NCI-H2107 treated with DMSO at 0.1 percent for 48 hours (cell line): Measurements from ENCODE around the gene DVL3.
"Not testable (repeated sequence)": the region's sequence is repeated elsewhere in the genome, so short reads cannot be mapped to it uniquely, and the experiment has no call there.

Source experiments
- DNase-seq: peaks from one replicate; lab custom pipeline; 2025; ENCODE audit not compliant: unreplicated experiment; lab: John Stamatoyannopoulos, UW

The DVL3 gene

DNA sequence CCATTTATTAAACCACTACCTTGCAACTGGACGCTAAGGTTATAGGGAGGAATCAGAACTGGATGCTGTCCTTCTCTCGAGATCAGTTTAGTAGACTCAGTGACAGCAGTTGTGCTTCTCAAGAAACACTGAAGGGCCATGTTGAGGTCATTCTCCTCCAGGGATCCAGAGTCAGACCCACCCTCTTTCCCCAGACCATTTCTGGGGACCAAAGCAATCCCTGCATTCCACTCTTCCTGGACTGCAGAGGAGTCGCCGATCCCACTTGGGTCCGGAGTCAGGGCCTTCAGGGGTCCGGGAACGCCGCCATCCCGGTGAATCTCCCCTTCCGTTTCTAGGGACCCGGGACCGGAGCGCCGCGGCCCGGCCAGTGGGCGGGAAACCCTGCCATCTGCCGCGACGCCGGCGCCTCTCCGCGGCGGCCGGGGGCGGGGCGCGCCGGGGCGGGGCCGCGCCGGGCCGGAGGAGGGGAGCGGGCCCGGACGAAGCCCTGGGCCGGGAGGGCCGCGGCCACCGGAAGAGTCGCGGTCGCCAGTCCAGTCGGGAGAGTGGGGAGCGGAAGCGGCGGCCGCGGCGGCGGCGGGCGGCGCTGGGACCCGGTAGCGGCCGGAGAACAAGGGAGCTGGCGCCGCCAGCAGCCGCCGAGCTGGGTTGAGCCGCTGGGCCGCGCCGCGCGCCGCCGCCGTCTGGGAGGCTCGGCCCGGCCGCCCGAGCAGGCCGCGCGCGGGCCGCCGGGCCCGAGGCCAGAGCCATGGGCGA is at the start of gene DVL3:
Gene DVL3 (plus strand): TSS at position 493 of the 759 bp plus-strand sequence. CDS start 259 bp downstream, at position 752.
- no peak for DNase-seq

- DNase-seq, result no peak
These were observed 44.9 kb upstream of the DVL3 start for GRCh38 chr3:184110316-184110725.

- DNase-seq, result no peak
These were observed 39.2 kb upstream of the DVL3 start for GRCh38 chr3:184116017-184116416.

- DNase-seq, result peak; percentile 71
These were observed 37.5 kb upstream of the DVL3 start for GRCh38 chr3:184117636-184118035.

- DNase-seq, result not testable (repeated sequence)
These were observed 34.1 kb upstream of the DVL3 start for GRCh38 chr3:184121031-184121430.

- no peak for DNase-seq
These were observed 29.2 kb upstream of the DVL3 start for GRCh38 chr3:184126006-184126405.

DNA sequence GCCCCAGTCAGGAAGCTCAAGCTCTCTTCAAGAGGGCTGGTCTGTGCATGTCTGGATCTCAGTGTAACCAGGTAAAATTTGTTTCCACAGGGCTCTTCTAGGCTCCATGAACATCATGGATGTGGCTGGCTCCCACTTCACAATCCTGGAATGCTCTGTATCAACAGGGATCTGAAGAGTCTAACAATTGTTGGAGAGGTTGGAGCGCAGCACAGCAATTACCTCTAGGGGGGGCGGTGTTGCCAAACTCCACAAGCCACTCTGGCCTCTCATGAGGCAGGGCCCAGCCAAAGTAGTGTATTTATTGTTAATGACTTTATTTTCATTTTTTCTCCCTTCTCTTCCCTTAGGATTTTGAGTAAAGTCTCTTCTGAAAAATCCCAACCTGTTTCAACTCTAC is 26.2 kb upstream of the DVL3 start:
- peak; percentile 52 for DNase-seq

DNA sequence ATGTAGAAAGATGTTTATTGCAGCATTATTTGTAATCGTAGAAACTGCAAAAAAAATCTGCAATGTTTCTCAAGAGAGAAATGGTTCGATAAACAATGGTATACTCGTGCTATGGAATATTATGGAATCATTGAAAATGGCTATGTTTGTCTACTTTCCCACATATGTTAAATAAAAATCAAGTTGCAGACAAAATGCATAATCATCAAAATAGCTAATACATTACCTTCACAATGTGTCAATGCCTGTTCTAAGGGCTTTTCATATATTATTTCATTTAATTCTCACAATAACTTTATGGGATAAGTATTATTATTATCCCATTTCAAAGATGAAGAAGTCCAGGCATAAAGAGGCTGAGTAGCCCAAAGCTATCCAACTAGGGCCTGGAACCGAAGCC is 22.2 kb upstream of the DVL3 start:
- no peak for DNase-seq

GRCh38 chr3:184133840-184134745 is 21.1 kb upstream of the DVL3 start:
- peak; percentile 88 for DNase-seq

DNA sequence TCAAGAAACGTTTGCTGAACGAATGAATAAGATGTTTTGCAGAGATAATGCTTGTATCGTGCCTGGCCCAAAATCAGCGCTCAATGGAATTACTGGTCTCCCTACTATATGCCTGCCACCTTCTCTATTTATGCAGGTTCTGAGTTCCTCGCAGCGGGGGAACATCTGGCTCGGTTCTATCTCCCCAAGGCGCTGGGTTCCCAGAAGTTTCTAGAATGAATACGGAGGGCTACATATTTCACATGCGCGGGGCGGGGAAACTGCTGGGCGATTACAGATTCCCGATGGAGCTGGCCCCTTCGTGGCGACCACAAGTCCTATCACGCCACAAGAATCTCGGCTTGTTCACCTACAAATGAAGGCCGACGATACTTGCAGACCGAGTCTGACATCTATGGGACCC is 20.4 kb upstream of the DVL3 start:
- DNase-seq, result no peak

DNA sequence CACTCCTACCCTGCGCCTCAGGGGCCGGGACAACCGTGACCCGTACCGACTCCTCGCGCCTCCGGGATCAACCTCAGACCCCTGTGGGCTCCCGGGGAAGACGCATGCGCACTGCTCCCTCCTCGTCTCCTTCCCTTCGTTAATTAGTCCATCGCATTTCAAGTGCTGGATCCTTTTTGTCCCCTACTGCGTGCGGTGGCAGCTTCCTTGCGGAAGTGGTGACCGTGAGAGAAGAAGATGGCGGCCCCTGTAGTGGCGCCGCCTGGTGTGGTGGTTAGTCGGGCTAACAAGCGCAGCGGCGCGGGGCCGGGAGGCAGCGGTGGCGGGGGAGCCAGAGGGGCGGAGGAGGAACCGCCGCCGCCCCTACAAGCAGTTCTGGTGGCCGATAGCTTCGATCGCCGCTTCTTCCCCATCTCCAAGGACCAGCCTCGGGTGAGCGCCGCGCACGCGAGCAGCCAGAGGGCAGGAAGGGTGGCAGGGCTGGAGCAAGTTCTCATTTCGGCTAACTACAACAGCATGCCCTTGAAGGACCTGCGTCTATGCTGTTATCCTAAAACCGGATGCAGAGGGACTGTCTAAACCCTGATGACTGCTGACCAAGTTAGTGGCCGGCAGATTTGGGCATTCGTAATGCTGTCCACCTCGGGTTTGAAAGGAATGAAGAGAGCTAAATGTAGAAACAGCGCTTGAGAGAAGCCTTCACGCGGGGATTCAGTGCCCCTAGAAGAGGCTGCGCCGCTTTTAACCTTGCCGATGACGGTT is 19.8 kb upstream of the DVL3 start, which contains the start of gene EIF2B5:
Gene EIF2B5 (plus strand): TSS at position 210 of the 762 bp plus-strand sequence. CDS start 28 bp downstream, at position 238.
- DNase-seq, result peak; percentile 97

GRCh38 chr3:184135911-184136260 is 19.3 kb upstream of the DVL3 start:
- DNase-seq, result no peak

DNA sequence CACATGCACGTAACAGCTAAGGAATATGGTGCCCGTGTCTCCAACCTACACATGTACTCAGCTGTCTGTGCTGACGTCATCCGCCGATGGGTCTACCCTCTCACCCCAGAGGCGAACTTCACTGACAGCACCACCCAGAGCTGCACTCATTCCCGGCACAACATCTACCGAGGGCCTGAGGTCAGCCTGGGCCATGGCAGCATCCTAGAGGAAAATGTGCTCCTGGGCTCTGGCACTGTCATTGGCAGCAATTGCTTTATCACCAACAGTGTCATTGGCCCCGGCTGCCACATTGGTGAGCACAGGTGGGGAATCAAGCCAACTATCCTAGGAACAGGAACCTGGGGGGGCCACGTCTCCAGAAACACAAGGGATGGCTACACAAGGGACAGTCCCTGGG is 14.7 kb upstream of the DVL3 start:
- DNase-seq, result no peak

DNA sequence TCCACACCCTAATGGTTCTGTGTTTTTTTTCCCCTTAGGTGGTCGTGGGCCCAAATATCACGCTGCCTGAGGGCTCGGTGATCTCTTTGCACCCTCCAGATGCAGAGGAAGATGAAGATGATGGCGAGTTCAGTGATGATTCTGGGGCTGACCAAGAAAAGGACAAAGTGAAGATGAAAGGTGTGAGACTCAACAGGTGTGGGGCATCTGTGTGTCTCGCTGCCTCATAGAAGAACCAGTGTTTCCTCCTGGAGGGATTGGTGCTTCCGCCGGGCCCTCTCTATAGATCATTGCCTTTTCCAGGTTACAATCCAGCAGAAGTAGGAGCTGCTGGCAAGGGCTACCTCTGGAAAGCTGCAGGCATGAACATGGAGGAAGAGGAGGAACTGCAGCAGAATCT is 13.0 kb upstream of the DVL3 start:
- DNase-seq, result no peak

GRCh38 chr3:184143327-184143726 is 11.8 kb upstream of the DVL3 start:
- DNase-seq, result no peak

GRCh38 chr3:184144505-184144904 is 10.7 kb upstream of the DVL3 start:
- no peak for DNase-seq

DNA sequence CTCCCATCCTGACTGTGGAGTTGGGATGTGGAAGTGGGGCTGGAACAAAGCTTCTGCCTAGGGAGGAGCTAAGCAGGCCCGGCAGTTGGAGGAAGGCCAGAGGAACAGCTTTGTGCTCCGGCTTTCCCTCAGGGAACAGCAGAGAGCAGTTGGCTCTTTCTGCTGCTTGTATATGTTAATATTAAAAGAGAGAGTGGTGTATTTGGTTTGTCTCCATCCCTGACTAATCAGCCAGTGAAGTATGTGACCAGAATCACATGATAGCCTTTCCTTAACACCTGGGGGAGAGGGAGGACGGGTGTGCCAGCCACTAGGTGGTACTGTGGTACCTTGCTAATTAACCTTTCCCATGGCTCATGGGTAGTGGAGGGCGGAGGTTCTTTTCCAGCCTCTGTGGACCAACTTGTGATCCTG is 10.1 kb upstream of the DVL3 start:
- peak; percentile 85 for DNase-seq

GRCh38 chr3:184145751-184146270 is 9.4 kb upstream of the DVL3 start:
- DNase-seq, result no peak

GRCh38 chr3:184148076-184148475 is 7.1 kb upstream of the DVL3 start:
- DNase-seq, result no peak

GRCh38 chr3:184149123-184149522 is 6.1 kb upstream of the DVL3 start:
- no peak for DNase-seq

GRCh38 chr3:184149770-184150169 is 5.4 kb upstream of the DVL3 start:
- DNase-seq, result not testable (repeated sequence)
